ENCODE measurements around the gene GFRA1. TPM values are rescaled to one million over a fixed set of nuclear protein-coding genes. Genes with fewer than 3 reads are reported as not detected.
A peak's percentile ranks its signal among the peaks of the same experiment; 100 is the strongest.

Gene GFRA1
- polyA plus RNA-seq, 3 donors = 16.7 to 22.8 (median 22.4) TPM

DNA sequence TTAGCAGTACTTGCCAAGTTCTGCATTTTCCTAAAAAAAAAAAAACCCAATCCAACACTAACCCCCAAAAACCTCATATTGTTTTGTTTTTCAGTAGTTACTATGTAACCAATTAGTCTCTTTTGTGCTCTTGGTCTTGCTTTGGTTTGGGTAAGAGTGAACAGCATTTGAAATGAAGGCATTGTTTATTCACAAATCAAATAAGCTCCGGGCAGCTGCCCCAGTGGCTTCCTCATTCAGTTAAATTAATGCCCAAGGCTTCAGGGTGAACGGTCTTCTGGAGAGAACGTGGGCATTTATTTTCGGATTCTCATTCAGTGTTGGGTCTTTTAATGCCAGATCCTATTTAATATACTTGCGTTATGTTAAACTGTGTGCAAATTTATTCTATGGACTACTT lies 108.7 kb downstream of the GFRA1 start:
- no peak for DNase-seq

DNA sequence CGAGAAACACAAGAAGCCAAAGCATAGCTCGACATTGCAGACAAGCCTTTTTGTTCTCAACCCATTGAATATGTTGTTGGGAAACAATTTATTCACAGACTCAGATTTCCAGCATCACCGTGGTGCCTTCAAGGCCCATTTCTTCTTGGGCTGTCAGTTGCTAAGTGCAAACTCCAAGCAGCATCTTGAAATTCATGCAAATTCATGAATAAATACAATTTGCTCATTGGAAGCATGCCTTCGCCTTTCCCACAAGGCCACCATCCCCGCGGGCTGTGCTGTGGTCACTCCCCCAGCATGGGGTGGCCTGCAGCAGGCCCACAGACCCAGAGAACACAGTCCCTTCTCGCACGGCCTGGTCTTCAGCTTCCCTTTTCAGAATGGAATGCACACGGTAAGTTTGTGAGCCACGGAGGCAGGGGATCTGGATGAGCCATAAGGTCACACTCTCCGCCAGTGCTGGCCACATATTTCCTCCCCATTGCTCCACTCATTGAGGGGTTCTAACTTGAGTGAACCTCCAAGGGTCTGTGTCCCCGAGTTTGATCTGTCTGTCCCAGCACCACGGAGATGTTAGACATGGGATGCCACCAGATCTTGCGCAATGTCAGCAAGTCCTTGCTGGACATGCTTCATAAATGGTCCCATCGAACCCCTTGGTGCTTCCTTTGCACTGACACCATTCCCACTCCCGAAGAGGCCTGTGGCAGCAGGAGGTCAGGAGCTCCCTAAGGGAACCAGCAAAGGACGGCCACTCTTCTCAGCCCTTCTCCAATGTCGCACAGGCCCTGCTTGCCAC lies 109.5 kb downstream of the GFRA1 start:
- DNase-seq = no peak

DNA sequence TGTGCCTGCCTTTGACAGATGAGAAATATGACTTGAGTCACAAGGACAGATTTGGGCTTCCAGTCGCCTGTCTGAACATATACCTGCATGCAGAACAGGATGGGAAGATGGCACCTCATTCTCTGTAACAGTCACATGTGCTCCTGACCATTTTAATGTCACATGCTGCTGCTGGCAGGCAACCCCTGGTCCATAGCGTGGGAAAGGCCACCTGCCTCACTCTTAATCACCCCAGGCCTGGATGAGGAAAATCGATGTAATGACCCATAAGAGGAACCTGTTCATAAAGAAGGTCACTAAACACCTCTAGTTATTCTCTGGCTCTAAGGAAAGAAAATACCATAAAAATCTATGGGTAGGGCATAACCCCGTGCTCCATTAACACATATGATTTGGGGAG lies 110.2 kb downstream of the GFRA1 start:
- no peak for DNase-seq

DNA sequence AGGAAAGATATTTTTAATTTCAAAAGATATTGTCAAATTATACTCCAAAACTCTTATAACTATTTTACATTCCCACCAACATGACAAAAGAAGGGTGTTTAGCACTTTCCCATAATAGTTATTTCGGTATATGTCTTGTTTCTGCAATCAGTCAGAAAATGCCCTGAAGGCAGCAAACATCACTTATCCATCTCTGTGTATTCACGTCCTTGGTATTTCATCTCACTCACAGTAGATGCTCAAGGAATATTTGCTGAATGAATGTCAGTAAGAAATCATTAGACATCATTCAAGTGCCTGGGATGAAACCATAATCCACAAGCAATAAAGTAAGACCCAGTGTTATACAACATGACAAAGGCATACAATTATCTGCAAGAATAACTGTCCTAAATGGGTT lies 112.7 kb downstream of the GFRA1 start:
- DNase-seq = no peak

DNA sequence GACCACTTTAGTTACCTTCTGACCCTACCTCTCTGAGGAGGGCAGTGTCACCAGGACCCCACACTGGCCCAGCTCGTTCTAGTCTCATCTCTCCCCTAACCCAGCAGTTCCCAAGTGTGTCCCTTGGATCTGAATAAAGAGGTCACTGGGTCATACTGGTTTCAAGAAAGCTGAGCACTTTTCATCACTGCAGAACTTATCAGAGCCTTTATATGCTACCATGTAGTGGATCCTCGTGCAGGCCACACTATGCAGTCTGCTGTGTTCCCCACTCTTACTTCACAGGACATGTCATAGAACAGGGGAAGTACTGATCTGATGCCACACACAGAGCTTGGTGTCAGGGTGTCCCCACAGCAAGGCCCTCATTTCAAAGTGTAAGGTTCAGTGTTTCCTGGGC lies 113.8 kb downstream of the GFRA1 start:
- DNase-seq = no peak

DNA sequence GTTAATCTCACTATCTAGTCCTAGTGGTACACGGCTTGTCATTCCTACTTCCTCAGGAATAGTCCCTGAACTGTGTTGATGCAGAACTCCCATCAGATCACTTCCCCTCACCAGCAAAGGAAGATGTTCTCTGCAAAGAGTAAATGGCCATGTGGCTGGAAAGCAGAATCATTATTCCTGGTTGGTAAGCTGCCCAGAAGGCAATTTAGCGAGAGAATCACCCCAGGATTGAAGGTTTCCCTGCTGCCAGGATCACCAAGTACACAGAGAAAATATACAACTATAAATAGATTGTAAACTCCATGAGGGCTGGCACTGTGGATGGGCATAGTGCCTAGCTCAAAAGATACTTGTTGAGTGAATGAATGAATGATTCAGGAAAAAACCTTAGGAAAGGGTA lies 115.0 kb downstream of the GFRA1 start:
- DNase-seq = no peak

DNA sequence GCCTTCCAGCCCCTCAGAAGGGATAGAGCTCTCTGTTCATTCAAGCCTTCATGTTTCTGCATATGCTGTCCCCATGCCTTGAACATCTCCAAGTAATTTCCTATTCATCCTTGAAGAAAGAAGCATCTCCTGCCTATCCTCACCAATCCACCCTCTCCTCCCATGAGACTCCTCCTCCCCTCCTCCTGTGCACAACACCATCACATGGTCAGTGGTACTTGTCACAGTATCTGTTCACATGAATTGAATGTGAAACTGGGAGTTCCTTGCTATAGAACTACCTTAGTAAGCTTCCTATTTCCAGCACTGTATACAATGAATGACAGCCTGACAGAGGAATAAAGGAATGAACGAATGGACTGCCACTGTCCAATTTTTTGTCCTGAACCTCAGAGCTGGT lies 115.5 kb downstream of the GFRA1 start:
- DNase-seq = no peak

DNA sequence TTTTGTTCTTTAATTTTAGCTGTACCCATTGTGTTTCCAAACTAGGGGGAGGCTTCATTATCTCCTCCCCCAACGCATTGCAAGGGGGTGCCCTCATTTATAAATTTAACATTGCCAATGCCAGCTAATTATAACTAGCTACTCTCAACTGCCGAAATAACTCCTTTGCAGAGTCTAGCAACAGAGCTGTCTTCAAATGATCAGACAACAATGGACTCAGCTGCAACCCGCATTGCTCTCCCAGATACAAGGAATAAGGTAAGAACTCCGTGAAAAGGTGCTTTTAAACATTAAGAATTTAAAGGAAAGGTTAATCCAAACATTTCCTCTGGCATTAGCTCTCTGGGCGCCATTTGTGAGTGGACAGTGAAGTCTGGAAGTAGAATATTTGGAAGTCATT lies 116.2 kb downstream of the GFRA1 start:
- no peak for DNase-seq

DNA sequence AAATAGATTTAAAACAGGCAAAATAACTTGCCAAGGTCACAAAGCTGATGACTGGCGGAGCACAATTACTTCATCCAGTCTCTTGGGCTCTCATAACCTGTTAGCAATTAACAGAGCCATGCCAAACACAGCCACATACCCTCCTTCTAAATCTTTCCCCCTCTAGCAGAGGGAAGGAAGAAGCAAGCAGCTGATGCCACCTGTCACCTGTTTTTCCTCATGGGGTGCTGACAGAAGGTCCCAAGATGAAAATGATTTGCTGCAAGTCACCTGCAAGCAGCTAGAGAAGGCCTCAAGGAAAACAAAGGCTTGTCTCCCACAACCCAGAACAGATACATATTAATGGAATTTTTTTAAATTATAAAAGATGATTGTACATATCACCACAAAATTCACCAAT lies 117.8 kb downstream of the GFRA1 start:
- no peak for DNase-seq

DNA sequence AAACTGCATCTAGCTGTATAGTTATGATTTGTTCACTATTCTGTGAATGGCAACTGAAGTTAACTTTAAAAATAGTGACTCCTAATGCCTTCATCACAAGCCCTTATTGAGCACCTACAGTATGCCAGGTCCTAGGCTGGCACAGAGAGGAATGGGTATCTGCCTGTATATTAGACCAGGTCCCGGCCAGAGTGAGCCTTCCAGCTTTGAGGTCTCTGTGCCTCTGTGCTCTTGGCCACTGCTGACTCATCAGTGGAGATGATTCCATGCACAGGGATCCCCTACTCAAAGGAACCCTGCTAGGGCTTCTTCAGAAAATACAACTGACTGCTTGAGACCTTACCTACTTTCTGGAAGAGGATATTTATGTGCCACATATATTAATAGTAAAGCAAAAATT lies 118.4 kb downstream of the GFRA1 start:
- no peak for DNase-seq

DNA sequence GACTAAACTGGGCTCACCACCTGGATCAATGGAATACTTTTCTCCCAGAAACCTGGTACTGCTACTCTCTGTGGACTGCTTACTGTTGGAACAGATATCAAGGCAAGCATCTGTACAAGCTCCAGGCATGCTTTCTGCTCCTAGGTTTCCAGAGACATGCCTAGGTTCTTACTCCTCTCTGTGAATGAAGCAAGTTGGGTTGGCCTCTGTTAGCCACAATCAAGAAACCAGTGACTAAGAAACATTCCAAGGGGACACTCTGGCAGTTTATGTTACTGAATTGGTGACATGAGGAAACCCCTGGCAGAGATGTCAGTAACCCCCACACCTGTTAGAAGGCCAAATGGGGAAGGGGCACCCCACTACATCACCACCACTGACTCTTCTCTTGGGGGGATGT lies 121.9 kb downstream of the GFRA1 start:
- DNase-seq = no peak

DNA sequence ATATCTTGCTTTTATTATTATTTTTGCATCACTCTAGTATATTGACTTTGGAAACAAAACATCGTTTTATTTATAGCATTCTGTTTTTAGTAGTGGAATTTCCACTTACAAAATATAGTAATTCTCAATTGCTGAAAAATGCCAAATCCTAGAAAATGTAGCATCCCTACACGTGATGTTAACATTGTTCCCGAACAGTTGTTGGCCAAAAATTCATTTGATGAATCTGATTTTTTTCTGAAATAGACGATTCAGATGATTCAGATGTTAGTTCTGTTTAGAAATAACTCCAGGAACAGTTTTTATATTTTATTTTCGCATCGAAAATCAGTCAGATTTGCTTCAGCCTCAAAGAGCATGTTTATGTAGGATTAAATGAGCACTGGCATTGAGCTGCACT lies 122.4 kb downstream of the GFRA1 start:
- no peak for DNase-seq

DNA sequence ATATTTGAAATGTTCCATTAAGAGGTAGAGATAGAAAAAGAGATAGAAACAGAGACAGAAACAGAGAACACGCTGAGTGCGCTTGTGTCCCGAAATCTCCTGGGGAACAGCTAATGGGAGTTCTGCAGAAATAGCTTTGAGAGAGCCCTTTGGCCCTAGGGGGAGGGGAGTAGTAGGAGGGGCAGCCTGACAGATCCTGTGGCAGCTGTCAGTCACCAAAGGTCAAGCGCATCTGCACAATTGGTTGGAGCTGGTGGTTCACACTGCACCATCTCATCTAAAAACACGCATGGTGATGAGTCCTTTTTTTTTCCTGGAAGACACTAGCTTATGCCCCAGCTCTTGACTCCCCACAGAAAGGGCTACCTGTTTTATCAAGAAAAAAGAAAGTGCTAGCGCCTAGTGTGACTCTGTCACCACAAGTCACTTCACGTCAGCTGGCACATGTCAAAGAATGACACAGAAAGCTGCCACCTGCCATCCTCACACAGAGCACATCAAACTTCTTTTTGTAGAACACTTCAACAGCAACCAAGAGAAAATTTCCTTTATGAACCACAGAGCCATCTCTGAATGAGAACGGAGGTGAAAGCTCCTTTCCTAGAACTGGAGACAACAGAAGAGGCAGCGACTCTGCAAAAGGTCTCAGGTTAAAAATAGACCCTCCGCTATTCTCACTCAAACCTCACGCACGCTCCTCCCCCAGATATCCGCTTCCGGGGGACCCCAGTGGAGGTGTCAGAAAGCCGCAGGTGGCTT lies 125.7 kb downstream of the GFRA1 start:
- DNase-seq = no peak

DNA sequence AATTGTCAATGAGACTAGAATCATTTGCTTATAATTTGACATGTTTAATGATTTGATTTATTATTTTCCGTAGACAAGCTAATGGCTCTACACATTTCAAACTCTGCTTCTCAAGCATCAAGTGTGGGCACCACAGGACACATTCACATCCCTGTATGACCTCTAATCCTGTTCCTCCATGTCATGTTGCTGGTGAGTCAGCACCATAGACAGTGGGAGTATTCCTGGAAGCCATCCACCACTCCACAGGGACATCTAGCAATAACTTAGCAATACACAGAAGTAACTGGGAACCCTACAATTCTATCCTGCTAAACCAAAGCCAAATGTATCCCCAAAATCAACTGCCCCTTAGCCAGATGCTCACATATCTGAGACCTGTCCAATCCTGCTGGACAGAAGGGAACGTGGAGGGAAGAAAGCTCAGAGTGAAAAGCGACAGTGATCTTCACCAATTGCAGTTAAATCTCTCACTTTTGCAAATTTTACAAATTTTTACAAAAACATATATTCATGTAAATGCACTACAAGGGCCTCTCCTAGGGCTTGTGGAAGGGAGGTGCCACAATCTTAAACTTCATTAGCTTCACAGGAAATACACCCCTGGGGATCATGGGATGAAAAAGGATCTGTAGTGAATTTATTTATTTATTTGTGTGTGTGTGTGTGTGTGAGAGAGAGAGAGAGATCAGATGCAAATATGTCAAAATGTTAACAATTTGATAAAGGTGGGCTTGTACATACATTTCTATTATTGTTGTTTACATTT lies 126.5 kb downstream of the GFRA1 start:
- no peak for DNase-seq

DNA sequence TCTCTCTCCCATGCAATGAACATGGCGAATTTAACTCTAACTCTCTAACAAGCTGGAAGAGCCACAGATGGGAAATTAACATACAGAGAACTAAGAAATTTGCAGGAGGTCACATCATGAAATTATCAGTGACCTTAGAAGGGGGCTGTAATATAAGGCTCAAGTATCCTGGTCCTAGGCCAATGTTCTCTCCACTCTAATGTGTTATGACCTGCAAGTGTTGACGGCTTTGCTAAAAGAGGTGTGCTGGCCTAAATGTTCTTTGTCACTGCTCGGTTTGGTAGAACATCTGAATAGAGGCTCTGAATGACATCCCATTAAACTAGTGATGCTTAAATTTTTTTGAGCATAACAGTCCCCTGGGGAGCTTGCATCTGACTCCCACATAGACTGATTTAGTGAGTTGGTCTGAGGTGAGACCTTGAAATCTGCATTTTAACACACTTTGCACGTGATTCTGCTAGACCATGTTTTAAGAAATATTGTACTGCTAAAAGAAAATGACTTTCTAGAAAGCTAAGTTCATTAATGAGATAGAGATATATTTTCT lies 129.3 kb downstream of the GFRA1 start:
- no peak for DNase-seq

DNA sequence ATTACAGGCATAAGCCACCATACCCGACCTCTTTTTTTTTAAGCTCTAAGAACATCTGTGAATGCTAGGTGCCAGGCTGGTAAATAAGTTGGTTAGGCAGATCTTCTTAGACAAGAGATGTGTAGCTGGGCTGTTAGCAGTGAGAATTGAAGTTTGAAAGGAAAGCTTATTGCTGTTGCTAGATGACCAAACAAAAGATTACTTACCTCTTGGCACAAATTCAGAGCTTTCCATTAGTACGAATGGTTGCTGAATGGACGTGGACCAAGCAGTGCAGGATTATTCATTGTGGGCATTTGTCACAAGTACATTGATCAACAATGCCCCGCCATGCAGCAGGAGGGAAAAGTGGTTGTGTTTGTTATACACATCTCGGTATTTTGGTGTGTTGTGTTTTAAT lies 131.2 kb downstream of the GFRA1 start:
- no peak for DNase-seq

DNA sequence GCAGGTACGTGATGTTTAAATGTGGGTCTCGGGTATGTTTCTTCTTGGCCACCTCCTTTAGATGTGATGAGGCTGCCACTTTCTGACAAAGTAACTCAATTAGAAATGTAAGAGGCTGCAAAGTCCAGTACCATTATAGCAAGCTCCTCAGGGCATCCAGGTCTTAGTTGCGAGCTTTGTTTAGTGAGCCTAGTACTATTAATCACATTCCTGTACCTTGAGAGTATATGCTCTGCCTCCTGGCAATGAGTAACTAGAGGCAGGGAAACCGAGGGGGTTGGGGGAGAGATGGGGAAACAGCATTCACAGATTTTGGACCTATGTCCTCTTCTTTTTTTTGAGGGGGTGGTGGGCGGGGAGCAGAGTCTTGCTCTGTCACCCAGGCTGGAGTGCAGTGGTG lies 131.8 kb downstream of the GFRA1 start:
- no peak for DNase-seq

DNA sequence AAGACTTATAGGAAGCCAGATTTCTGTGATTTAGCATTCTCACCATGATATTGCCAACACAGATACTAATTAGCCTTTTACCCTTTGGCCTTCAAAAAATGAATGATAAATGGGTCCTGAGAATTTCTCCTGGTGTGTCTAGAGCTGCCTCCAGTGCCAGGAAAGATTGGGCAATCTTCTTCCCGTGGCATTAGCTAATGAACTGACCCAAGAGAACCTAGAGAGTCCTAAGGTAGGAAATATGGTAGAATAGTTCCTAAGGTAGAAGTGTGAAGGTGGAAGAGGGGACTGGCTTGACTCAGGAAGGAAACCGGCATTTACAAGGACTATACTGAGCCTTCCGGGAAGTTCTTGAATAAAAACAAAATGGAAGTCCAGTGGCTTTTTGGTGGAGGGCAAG lies 133.1 kb downstream of the GFRA1 start:
- no peak for DNase-seq

DNA sequence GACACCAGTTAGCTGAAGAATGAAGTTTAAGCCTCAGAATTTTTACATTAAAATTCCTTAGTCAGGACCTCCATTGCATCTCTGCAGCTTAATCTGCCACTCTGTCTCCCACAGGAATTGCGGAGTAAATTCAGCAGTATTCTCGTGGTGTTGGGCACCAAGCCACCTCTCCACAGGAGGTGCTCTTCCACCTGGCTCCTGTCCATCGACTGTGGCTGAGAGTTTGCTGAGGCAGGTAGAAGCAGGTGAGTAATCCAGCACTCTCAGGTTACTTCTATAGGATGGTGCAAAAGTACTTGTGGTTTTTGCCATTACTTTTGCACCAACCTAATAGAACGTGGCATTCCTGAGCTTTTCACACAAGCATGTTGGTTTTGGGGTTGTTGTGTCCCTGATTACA lies 134.1 kb downstream of the GFRA1 start:
- no peak for DNase-seq

DNA sequence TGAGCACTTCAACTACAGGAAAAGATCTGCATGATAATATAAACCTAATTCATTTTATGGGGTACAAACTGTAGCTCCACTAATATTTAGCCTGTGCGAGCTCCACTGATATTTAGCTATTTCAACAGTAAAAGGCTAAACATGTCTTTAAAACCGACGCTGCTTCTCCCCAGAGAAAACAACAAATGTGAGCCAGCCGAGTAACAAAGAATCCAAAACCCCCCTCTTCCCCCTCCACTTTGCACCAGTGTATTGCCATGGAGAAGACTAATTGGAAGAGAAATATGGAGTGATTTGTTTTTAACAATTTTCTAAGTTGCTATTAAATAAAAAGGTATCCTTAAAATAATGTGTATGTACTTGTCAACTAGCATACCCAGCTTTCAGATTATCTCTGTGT lies 136.7 kb downstream of the GFRA1 start:
- DNase-seq = no peak

DNA sequence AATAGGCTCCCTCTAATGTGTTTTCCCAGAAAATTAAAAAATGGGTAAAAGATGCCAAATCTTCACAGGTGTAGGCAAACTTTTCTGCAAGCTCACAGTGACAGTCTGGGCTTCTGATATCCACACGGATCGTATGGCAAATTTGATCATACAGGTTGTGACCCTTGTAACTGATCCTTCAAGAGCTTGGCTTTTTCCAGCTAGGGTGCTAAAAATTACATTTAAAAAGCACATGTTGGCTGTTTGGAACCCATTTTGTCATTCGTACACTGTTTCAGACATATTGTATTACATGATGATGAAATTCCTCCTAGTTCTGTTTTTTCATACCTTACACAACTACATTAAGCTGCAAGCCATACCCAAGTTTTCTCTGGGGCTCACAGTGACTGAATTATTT lies 138.7 kb downstream of the GFRA1 start:
- peak; percentile 40 for DNase-seq

DNA sequence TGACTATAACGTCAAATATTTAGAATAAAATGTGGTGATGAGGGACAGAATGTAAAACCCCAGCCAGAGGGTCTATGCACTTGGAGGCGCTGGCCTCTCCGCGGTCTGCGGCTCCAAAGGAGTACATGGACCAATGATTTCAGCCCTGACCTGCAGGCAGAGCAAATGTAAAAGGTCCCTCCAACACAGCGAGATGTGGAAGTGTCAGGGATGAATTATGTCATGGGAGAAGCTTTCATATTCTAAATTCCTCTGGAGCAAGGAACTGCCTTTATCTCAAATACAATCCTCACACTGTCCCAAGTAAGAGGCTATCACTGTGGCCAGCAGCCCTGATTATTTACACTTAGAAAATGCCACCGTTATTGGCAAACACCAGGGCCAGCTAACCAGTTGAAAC lies 139.4 kb downstream of the GFRA1 start:
- no peak for DNase-seq
